ENCODE data around the gene PSMG4.

Gene PSMG4

GRCh38 chr6:3292431-3293197, 33.9 kb downstream of the PSMG4 start:
- no peak for DNase-seq

GRCh38 chr6:3293271-3294155, 34.8 kb downstream of the PSMG4 start:
- DNase-seq: no peak

- no peak for DNase-seq
Measured at GRCh38 chr6:3294396-3294795, 35.6 kb downstream of the PSMG4 start.

DNA sequence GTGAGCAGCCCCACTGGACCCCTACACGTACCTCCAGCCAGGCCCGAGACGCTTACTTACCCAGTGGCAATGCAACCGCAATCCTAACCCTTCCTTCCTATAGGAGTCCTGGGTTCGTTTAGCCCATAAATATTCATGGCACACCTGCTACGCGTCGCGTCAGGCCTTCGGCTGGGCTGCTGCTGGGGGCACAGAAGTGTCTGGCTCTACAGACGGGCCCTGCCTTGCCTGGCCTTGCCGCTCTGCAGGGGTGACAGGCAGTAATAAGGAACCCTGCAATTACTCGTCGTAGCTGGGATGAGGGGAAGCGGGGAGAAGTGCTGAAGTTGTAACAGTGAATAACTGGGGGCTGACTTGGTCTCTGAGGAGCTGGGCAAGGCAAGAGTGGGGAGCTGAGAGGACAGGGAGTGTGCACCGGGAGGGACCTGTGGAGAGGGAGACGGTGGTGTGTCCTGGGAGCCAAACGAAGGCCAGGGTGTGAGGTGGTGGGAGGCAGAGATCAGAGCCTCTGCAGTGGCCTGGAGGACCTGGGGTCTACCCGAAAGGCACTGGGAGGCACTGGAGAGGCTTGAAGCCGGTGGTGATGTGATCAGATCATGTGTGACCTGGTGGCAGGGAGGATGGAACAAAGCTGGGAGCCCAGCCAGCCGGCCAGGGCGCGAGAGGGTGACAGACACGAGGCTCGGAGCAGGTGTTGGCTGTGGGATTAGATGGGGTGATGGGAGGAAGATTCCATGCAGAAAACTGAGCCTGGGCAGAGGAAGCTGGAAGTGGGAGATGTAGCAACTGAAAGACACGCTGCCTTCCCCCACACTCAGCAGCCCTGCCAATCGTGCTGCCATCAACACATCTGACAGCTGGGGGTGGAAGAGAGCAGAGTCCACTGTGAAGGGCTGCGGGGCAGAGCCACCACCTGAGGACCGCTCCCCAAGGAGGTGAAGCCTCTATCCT, 36.4 kb downstream of the PSMG4 start:
- no peak for DNase-seq

GRCh38 chr6:3296078-3296477, 37.3 kb downstream of the PSMG4 start:
- DNase-seq: no peak

DNA sequence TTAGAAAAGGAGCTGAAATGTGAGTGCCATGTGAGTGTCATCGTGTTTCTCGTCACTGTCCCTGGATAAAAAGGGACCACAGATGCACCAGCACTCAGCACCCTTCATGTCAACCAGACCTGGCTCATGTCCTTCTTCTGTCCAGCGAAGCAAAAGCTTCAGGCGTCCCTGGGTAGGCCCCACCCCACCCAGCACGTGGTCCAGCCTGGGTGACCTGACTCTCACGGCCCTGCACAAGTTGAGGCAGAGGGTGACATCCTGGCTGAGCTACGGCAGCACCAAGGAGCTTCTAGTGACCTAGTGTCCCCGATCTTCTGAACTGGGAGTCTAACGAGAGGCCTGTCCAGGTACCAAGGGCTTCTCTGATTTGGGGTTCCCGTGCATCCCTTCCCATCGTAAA, 37.8 kb downstream of the PSMG4 start:
- no peak for DNase-seq

- no peak for DNase-seq
Measured at GRCh38 chr6:3297006-3297405, 38.3 kb downstream of the PSMG4 start.

GRCh38 chr6:3297909-3298308, 39.2 kb downstream of the PSMG4 start:
- DNase-seq: no peak

DNA sequence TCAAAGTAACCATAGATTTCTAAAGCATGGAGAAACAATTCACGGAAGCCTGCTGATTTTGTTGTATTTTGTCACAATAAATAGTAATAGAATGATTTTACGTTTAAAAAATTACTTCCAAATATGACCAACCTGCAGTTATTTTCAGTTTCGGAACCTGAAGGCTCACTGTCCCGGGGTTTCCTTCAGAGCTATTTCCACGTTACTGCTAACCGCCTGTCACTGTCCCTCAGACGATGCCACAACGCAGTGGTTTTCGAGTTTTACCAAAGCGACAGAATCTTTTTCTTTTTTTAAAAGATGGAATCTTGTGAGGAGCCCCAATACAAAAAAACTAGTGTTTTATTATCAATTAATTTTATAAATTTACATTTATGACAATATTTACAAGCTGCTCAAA, 40.5 kb downstream of the PSMG4 start:
- no peak for DNase-seq

- no peak for DNase-seq
Measured at GRCh38 chr6:3301506-3301905, 42.8 kb downstream of the PSMG4 start.

GRCh38 chr6:3303795-3304411, 45.2 kb downstream of the PSMG4 start:
- DNase-seq: no peak

- DNase-seq: no peak
Measured at GRCh38 chr6:3304500-3305215, 45.9 kb downstream of the PSMG4 start.

- DNase-seq: no peak
Measured at GRCh38 chr6:3305216-3305565, 46.4 kb downstream of the PSMG4 start.

DNA sequence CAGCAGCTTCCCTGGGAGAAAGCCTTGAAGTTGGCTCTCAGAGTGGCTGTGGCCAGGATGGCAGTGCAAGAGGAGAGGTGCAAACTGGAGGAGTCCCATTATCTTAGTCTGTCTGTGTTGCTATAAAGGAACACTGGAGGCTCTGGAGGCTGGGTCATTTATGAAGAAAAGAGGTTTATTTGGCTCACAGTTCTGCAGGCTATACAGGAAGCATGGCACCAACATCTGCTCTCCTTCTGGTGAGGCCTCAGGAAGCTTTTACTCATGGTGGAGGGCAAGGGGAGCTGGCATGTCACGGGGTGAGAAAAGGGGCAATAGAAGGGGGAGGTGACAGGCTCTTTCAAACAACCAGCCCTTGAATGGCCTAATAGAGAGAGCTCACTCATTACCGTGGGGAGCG, 47.1 kb downstream of the PSMG4 start:
- no peak for DNase-seq

DNA sequence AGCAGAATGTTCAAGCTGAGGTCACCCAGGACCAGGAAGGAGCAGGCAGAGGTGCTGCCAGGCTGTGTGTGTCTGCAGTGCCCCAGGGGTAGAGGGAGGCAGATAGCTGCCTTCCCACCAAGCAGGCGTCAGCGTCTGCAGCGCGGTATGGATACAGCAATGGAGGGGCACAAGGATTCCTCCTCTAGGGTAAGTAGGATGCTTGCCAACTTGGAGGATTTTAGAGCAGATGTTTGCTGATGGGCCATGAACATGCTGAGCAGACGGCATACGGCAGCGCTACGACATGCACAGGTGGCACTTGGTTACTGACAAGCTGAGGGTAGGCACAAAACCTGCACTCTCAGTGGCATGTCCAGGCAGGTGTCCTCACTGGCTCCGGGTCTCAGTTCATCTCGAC, 48.1 kb downstream of the PSMG4 start:
- no peak for DNase-seq

- DNase-seq: no peak
Measured at GRCh38 chr6:3307436-3307835, 48.7 kb downstream of the PSMG4 start.

DNA sequence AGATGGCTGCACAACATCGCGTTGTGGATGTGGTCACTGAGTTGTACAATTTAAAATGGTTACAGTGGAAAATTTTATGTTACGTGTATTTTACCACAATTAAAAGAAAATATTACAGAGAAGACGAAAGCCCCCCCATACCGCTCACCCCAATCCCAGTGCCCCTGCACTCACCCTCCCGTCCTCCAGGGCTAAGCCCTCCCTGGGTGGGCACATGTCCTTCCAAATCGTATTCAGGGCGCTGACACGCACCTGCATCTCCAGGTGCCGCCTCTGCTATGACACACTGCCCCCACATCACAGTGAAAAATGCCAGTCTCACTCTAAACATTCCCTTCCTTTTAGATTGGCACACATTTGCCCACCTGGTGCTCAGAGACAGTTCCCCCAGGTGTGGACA, 49.4 kb downstream of the PSMG4 start:
- no peak for DNase-seq

DNA sequence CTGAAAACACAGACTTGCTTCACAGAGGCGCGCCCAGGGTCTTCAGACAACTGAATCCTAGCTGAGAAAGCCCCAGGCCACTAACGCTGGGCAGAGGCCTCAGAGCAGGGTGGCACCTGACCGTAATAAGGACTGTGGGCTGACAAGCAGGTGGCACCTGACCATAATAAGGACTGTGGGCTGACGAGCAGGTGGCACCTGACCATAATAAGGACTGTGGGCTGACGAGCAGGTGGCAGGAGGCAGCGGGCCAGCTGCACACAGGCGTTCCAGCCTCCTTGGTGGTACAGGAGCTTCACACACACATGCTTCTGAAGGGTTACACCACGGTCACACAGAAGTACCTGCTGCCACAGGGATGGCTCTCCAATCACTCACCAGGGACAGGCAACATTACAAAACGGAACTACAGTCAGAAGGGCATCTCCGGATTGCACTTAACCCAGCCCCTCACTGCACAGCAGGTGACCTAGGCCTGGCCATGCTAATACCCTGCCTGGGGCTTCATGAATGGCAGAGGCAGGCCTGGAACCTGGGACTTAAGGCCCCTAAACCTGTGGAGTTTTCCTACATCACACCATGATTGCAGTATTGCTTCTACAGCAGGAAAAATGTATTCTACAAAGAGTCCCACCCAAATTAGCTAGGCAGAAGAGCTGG, 50.8 kb downstream of the PSMG4 start:
- DNase-seq: no peak

DNA sequence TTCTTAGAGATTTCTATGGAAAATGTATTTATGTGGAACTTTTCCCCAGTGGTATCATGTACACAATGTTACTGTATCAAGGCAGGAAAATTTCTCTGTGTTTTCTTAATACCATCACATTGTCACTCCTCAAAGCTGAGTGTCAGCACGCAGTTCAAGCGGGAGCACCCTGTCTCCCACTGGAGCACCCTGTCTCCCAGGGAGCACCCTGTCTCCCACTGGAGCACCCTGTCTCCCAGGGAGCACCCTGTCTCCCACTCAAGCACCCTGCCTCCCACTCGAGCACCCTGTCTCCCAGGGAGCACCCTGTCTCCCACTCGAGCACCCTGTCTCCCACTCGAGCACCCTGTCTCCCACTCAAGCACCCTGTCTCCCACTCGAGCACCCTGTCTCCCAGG, 51.3 kb downstream of the PSMG4 start:
- no peak for DNase-seq

GRCh38 chr6:3310703-3311102, 52.0 kb downstream of the PSMG4 start:
- DNase-seq: no peak

GRCh38 chr6:3311826-3312225, 53.1 kb downstream of the PSMG4 start:
- no peak for DNase-seq
